HepG2 (cell line): ENCODE measurements around the gene IP6K3. TPM values are rescaled to one million over a fixed set of nuclear protein-coding genes. Genes with fewer than 3 reads are reported as not detected.
A peak's percentile ranks its signal among the peaks of the same experiment; 100 is the strongest.

ENCODE experiments used
- ATF3 ChIP-seq: sonication (generic); formaldehyde crosslinking; IDR thresholded peaks from 2 replicates; pipeline ENCODE4 v1.4.0; 2020; ENCODE audit warnings: missing genetic modification reagents
- CEBPZ ChIP-seq: IDR thresholded peaks from 2 replicates; pipeline ENCODE4 v1.6.1; 2012; ENCODE audit warnings: low read length, improper control_type of control experiment
- CENPX ChIP-seq: sonication (generic); formaldehyde crosslinking; IDR thresholded peaks from 2 replicates; pipeline ENCODE4 v1.9.0; 2021; ENCODE audit warnings: mild to moderate bottlenecking, missing genetic modification reagents, moderate library complexity
- ELF1 ChIP-seq: sonication (generic); formaldehyde crosslinking; IDR thresholded peaks from 2 replicates; pipeline ENCODE4 v1.4.0; 2020; ENCODE audit warnings: missing genetic modification reagents
- FOXA1 ChIP-seq, 2 experiments: fragments of 450-650 bp in 1 of 2; sonication (generic) in 1 of 2; formaldehyde crosslinking in 1 of 2; IDR thresholded peaks; 2 replicates each; pipeline versions ENCODE4 v1.4.0 to v1.6.1; 2016 to 2020; ENCODE audit warnings: missing genetic modification reagents in 1 of 2
- HIVEP1 ChIP-seq: sonication (generic); formaldehyde crosslinking; IDR thresholded peaks from 2 replicates; pipeline ENCODE4 v1.4.0; 2020; ENCODE audit warnings: mild to moderate bottlenecking, missing genetic modification reagents
- HMG20B ChIP-seq: conservative IDR thresholded peaks from 2 replicates; pipeline ENCODE4 v1.6.1; 2016; ENCODE audit warnings: missing genetic modification reagents, missing compliant biosample characterization
- HOXD1 ChIP-seq: sonication (generic); formaldehyde crosslinking; IDR thresholded peaks from 2 replicates; pipeline ENCODE4 v1.5.0; 2020; ENCODE audit warnings: missing genetic modification reagents
- MEF2D ChIP-seq: sonication (generic); formaldehyde crosslinking; IDR thresholded peaks from 2 replicates; pipeline ENCODE4 v1.5.1; 2020; ENCODE audit warnings: mild to moderate bottlenecking, missing genetic modification reagents
- PBX3 ChIP-seq: sonication (generic); formaldehyde crosslinking; IDR thresholded peaks from 2 replicates; pipeline ENCODE4 v1.8.1; 2023; ENCODE audit warnings: missing genetic modification reagents, inconsistent platforms, borderline replicate concordance
- SMAD3 ChIP-seq: sonication (generic); formaldehyde crosslinking; IDR thresholded peaks from 2 replicates; pipeline ENCODE4 v1.4.0; 2020; ENCODE audit warnings: missing genetic modification reagents
- SRSF4 ChIP-seq: fragments of 200-400 bp; formaldehyde crosslinking; IDR thresholded peaks from one replicate; pipeline ENCODE4 v1.6.1; 2018; ENCODE audit warnings: mild to moderate bottlenecking, low read depth, low read length, moderate library complexity; ENCODE audit not compliant: poor library complexity, severe bottlenecking
- STAT6 ChIP-seq: sonication (generic); formaldehyde crosslinking; IDR thresholded peaks from 2 replicates; pipeline ENCODE4 v1.4.0; 2020; ENCODE audit warnings: missing genetic modification reagents, mild to moderate bottlenecking, borderline replicate concordance
- TCF7 ChIP-seq: sonication (generic); IDR thresholded peaks from 2 replicates; pipeline ENCODE4 v1.6.1; 2016; ENCODE audit warnings: antibody characterized with exemption, low read depth
- ZNF12 ChIP-seq: sonication (generic); formaldehyde crosslinking; IDR thresholded peaks from 2 replicates; pipeline ENCODE4 v1.5.0; 2020; ENCODE audit warnings: missing genetic modification reagents
- ZNF234 ChIP-seq: sonication (generic); formaldehyde crosslinking; conservative IDR thresholded peaks from 2 replicates; pipeline ENCODE4 v1.5.1; 2020; ENCODE audit warnings: mild to moderate bottlenecking, missing genetic modification reagents
- ZNF264 ChIP-seq: sonication (generic); formaldehyde crosslinking; IDR thresholded peaks from 2 replicates; pipeline ENCODE4 v1.4.0; 2020; ENCODE audit warnings: missing genetic modification reagents
- ZNF564 ChIP-seq: sonication (generic); formaldehyde crosslinking; IDR thresholded peaks from 2 replicates; pipeline ENCODE4 v1.8.1; 2023; ENCODE audit warnings: mild to moderate bottlenecking, missing genetic modification reagents
- ZSCAN31 ChIP-seq: sonication (generic); formaldehyde crosslinking; IDR thresholded peaks from 2 replicates; pipeline ENCODE4 v1.5.0; 2020; ENCODE audit warnings: low read depth, mild to moderate bottlenecking, missing genetic modification reagents
- ZUFSP ChIP-seq: sonication (generic); formaldehyde crosslinking; IDR thresholded peaks from 2 replicates; pipeline ENCODE4 v1.9.0; 2021; ENCODE audit warnings: missing genetic modification reagents, mild to moderate bottlenecking, borderline replicate concordance
- polyA plus RNA-seq, 8 experiments: library from polyadenylated mRNA; depleted of rRNA in 3 of 8; stranded (reverse) in 7 of 8; unstranded in 1 of 8; fragments of >200 nt; fragmentation: Illumina TruSeq in 4 of 8; extraction: Trizol in 4 of 8; gene quantifications; 2 replicates each; pipeline versions ENCODE4 v1.2.1 to v1.2.3, GENCODE V29; 2011 to 2016; ENCODE audit warnings: low read depth in 4 of 8, missing spikeins in 1 of 8, mixed read lengths in 1 of 8; ENCODE audit not compliant: insufficient read depth in 1 of 8
- total RNA-seq, 5 experiments: library from RNA; depleted of rRNA; stranded (reverse); fragments of >200 nt; fragmentation: Illumina TruSeq; extraction: Trizol; gene quantifications; 2 replicates each; pipeline ENCODE4 v1.2.3, GENCODE V29; 2016; ENCODE audit warnings: low read depth in 1 of 5

IP6K3 gene
- total and polyA plus RNA-seq, 2 of the 13 experiments (the other 11 are each of a cell fraction or from before 2014, with no cell fraction given) = 0.11 to 0.18 TPM

- TF ChIP-seq PBX3 (CRISPR knock-in tag) (no peak), ZNF12 (CRISPR knock-in tag) (no peak), HMG20B (CRISPR knock-in tag) (0 out of 2 replicates have a peak, but pooled peaks have one; percentile 46), ZNF264 (CRISPR knock-in tag) (peak; percentile 93), ZNF234 (CRISPR knock-in tag) (no peak), HOXD1 (CRISPR knock-in tag) (peak; percentile 47; the same call in 1 of the 2 replicates), MEF2D (CRISPR knock-in tag) (peak; percentile 88), SMAD3 (CRISPR knock-in tag) (peak; percentile 80; the same call in 1 of the 2 replicates), ELF1 (peak; percentile 56), TCF7 (no peak), FOXA1 (IDR thresholded peaks at IDR 0.05) (no peak), FOXA1 (CRISPR knock-in tag; IDR thresholded peaks at IDR 0.05) (peak; percentile 54), STAT6 (CRISPR knock-in tag) (peak; percentile 74; the same call in 1 of the 2 replicates), CENPX (CRISPR knock-in tag) (no peak), ZSCAN31 (CRISPR knock-in tag) (peak; percentile 93), CEBPZ (no peak), HIVEP1 (peak; percentile 72; the same call in 1 of the 2 replicates), SRSF4 (no peak), ZUFSP (no peak), ATF3 (peak; percentile 33; the same call in 1 of the 2 replicates), ZNF564 (peak; percentile 85)
Measured at GRCh38 chr6:33761922-33762629, 15.4 kb upstream of the IP6K3 start (continued).
